NCI-H69 (cell line): ENCODE measurements around the gene KDM4C.

Experiments used
- DNase-seq: peaks from one replicate; lab custom pipeline; 2025; lab: John Stamatoyannopoulos, UW

Gene KDM4C

DNA sequence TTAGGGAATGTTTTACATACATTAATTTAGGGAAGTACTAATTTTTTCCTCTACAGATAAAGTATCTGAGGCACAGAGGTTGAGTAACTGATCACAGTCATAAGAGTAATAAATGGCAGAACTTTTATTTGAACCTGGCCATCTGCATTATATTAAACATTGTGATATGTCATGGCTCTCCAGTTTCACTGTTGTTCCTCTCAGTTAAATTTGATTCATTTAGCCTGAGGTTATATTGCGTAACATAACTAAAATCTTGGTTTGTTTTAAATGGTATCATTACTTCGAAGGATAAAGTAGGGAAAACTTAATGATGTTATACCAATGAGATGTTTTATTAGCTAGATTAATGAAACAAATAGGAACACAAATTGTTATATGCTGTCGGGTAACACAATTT lies 284.4 kb downstream of the KDM4C start:
- DNase-seq = no peak

DNA sequence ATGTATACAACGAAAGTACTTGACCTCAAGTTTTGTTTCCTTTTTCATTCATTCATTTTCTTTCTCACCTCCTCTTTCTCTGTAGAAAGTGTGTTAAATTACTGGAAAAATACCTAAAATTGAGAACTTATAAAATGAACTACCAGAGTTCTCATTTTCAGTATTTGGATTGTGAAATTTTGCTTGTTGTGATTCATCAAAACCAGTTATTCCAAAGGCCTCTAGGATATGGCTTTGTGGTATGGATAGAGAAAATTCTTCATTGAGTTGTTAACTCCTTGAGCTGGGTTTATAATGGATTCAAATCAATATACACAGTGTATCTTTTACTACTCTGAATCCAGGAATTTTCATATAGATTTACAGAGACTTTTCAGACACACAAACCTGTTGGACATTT lies 287.6 kb downstream of the KDM4C start:
- DNase-seq = no peak

DNA sequence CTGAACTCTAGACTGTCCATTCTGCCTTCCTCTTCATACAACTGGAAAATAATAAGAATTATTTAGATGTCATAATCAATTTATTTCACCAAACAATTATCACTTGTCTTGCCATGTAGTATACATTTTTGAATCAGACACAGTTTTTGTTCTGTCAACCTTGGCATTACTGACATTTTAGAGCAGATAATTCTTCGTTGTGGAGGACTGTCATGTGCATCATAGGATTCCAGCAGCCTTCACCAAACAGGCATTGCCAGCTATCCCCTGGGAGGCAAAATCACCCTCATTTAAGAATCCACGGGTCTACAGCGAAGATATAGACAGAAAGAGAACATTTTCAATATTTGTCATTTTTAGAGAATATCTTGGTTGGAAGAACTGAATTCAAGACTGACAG lies 293.9 kb downstream of the KDM4C start:
- no peak for DNase-seq

DNA sequence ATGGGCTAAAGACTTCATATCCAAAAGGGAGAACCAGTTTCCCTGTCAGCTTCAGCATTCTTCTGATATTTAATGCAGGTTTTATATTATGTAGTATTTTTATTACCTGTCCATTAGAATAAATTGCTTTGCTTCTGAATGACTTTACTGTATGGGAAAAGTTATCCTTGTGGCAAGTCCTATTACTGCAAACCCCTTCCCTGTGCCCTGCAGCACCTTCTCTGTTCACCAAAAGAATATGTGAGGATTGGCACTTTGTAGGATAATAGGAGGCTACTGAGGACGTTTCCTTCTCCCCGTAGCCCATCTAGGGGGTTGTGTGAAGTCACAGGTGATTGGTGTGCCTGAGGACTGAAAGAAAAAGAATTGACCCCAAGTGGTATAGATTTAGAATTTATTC lies 296.1 kb downstream of the KDM4C start:
- peak; percentile 16 for DNase-seq

DNA sequence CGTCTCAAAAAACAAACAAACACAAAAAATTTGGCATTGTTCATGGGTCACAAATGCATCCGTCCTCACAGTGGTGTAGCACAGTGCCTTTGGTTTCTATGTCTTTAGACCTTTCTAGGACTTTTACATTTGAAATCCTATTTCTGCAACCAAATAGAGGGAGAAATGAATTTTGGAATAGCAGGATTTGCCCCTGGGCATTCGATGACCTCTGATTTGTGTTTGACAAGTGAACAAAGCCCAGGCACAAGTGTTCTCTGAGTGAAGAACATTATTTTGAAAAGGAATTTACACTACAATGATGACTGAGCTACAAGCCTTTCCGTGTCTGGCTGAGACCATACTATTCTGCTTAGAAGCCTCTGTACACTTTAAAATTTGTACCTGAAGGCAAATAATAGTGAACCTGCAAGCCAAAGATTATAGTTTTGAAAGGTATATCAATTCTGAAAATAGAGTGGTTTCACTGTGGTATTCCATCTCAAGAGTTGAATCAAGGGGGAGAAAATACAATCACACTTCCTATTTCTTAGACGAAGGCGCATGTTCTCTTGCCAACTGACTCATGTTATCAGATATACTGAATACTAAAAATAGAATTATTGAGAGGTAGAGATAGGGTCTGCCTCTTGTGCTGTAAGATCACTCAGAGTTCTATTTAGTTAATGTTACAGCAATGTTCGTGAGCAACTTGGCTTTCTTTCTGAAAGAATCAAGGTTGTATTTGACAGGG lies 297.6 kb downstream of the KDM4C start:
- DNase-seq = peak; percentile 44

DNA sequence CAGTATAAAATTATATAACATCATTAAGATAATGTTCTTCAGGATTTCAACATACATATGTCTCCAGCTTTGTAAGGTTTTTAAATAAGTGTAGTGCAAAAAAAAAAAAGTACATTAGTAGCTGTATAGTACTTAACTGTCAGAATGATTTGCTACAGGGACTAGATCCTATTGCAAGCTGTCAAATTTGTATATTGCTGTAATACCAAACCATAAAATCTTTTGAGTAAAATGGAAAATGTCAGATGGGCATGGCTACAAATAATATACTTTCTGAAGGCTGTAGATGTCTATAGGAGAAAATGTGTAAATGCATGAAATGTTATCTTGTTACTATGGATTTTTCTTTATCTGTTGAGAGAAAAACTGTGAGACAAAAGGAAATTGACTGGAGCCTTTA lies 298.5 kb downstream of the KDM4C start:
- peak; percentile 11 for DNase-seq

DNA sequence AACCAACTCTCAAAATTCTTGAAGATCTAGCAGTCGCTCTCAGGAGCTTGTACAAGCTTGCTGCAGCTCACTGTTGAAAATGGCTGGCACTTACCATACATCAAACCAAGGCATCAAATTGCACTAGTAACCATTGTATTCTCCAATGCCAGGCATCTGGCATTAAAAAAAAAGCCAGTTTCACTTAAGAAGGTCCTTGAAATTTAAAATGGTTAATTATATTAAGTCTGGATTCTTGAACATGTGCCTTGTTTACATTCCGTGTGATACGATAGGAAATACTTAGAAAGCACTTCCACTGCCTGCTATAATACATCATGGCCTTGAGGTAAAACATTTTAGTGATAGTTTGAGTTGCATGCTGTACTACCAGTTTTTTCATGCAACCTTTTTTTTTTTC lies 300.7 kb downstream of the KDM4C start:
- peak; percentile 41 for DNase-seq

DNA sequence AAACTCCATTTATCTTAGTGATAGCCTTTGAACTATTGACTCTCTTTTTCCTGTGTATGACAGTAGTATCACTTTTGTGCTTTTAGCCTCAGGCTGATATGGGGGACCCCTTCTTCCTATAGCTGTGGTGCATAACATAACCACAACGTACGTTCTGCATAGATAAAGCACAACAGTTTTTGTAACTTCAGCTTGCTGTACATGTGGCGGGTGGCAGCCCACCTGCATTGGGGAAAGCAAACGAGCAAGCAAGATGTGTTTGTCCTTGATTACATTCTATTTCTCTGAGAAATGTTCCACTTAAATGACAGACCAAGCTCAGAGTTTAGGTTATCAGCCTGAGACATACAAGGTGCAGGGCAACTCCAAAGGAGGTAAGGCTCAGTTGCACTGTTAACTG lies 309.4 kb downstream of the KDM4C start:
- DNase-seq = no peak

DNA sequence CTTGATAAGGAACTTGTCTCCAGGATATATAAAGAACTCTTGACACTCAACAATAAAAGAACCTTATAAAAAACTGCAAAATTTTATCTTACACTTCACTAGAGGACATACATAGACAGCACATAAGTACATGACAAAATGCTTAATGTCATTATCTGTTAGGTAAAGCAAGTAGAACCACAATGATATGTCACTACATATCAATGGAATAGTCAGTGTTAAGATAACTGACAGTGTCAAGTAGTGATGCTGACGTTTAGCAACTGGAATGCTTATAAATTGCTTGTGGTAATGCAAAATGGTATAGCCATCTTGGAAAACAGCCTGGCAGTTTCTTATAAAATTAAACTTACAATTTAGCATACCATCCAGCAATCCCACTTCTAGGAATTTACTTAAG lies 314.1 kb downstream of the KDM4C start:
- DNase-seq = no peak

DNA sequence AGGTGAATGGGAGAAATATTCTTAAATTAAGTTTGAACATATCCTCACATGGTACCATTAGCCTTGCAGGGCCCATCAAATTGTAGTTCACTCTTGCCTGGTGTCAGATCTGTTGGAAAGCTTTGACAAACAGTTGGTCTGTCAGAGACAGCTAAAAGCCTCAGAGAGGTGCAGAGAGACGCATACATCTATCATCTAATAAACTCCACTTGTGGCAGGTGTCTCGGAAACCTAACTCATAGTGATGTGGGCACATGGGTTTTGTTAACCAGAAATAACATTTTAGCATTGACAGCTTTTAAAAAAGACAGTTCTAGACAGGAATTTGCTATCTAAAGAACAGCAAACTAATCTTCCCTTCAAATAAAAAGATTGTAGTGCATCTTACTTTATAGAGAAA lies 315.9 kb downstream of the KDM4C start:
- DNase-seq = no peak

DNA sequence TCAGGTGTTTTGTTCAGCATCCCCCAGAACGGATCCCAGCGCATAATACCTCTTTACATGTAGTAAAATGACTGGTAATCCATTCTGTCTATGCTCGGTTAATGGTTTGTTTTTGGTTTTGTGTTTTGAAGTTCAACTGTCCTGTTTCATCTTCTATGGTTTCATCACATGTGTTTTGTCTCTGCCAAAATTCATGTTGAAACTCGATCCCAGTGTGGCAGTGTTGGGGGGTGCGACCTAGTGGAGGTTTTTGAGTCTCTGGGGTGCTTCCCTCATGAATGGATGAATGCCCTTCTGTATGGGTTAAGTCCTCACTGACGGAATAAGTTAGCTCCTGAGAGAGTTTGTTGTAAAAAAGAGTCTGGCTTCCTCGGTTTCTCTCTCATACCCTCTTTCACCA lies 317.4 kb downstream of the KDM4C start:
- DNase-seq = no peak

DNA sequence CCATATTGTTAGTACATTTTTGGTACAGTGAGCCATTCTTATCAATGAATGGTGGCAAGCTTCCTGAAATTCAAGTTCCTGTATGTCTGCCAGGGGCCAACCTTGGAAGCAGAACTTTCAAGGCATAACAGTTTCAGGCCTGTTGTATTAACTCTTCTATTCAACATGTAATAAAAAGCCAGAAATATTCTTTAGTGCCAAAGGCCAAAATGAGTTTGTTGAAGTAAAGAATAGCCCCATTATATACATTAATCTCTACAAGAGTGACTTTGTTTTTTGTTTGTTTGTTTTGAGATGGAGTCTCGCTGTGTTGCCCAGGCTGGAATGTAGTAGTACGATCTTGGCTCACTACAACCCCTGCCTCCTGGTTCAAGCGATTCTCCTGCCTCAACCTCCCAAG lies 321.3 kb downstream of the KDM4C start:
- no peak for DNase-seq

DNA sequence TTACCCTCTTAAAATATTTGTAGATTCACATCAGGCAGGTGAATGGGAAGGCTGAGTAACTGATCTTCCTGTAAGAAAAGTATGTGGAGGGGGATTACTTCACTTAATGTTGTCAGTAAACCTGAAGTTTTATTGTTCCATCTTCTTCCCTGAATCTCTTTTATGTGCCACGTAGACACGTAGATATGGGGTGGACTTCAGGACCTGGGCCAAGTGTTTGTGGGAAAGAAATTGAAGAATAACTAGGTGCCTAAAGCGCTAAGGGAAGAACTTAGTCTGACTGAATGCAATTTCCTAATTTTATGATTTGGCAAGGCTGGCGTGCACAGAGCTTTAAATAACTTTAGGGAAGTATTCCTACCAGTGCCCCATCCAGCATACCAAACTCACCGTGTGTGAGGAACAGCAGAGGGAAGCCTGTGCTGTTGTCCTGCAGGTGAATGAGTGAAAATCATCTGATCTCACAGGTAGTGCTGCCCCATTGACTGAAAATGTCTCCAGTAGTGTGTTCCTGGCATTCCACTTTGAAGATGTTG lies 323.4 kb downstream of the KDM4C start:
- no peak for DNase-seq

DNA sequence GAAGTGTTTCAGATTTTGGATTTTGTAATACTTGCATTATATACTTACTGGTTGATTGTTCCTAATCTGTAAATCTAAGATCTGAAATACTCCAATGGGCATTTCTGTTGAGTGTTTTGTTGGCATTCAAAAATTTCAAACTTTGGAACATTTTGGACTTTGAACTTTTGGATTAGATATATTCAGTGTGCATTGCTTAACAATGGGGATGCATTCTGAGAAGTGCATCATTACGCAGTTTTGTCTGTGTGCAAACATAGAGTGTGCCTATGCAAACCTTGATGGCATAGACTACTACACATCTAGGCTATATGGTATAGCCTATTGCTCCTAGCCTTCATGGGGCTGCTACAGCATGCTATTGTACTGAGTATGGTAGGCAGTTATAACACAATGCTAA lies 325.4 kb downstream of the KDM4C start:
- DNase-seq = no peak

DNA sequence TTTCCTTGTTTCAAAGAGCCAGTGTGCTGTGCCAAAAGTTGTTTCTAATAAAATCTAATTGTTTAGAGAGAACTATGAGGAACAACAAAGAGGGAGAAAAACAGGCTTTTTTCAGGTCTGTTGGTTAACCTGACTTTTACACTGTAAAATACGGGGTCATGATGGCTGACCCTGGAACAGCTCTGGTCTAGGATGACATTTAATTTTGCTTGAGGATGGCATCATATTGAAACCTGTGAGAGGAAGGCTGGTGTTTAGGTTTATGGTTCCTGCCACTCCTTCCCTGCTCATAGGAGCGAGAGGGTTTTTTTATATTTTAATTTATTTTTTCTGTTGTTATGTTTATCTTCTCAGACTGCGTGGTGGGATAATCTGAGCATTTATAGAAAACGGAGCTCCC lies 327.6 kb downstream of the KDM4C start:
- no peak for DNase-seq

DNA sequence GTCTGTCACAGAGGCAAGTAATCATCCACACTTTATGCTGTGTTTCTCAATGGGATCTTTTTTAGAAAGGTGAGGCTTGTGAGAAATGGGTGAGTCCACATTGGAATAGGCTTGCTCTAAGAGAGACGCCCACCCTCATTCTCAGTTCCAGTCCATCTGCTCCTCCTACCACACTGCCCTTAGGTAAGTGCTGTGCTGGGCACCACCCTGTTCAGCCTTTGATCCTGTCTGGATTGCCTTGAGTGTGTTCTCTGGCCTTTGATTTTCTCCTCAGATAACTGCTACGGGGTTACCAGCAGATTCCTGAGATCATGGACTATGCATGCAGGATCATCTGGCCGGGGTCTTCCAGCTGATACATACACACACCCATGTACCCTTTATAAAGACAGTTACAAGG lies 328.6 kb downstream of the KDM4C start:
- no peak for DNase-seq

DNA sequence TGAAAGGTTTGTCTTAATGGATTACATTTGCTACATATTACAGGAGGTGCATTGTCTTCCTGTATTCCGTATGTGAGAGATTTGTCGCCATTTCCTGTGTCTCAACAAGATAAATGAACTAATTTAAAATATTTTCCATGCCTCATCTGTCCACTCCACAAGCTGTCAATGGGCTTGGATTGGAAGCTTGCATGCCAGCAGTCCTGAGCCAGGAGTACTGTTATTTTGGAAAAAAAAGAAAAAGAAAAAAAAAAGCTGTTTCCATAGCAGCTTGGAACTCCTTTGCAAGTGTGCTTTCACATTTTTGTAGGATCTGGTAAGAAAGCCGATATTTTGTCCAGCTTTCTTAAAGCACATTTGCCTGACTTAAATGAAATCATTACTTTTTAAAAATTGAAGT lies 330.8 kb downstream of the KDM4C start:
- DNase-seq = no peak

DNA sequence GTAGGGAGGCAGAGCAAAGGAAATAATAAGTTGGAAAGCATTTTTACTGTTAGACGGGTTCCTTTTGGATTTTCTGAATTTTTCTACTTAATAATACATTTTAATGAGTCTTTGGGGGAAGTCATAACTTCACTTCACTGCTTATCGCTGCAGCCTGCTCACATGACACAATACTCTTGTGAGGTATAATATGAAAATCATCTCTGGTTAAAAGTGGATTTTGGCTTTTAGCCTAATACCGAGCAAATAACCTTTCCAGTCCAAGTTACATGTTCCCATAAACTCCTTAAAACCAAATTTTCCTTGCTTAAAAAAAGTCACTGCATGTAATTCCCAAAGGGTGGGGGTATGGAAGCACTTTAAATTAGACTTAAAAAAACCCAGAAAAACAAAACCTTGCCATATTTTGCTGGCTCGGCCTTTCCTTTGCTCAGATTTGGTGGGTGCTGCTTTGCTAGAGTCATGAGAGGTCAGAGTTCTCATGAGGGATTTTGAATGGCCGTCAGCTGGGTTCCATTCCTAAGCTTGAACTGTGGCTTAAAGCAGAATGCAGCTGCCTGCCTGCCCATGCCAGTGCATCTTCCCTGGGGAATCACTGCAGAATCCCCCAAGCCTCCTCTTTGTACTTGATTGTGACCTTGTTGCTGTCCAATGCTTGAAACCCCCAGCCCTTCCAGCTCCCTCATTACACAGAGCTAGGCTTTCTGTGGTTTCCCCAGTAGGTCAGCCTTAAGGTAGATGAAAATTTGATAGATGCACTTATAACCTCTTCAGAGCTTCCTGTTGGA lies 331.8 kb downstream of the KDM4C start:
- peak; percentile 14 for DNase-seq

DNA sequence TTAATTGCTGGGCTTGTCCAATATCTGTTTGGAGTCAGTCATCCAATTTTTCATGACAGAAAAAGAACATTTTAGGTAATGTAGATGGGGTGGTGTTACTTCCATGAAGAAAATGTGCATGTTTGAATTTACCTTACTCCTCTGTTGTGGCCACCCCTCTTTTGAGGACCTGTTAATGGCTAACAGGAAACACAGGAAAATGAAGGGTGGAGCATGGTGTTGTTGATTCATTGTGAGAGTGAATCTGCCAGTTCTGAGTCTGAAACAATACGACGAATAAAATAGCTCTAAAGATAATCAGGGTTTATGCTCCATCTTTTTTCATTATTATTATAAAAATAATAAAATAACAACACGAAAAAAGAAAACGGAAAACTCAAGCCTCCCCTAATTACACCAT lies 335.3 kb downstream of the KDM4C start:
- no peak for DNase-seq

DNA sequence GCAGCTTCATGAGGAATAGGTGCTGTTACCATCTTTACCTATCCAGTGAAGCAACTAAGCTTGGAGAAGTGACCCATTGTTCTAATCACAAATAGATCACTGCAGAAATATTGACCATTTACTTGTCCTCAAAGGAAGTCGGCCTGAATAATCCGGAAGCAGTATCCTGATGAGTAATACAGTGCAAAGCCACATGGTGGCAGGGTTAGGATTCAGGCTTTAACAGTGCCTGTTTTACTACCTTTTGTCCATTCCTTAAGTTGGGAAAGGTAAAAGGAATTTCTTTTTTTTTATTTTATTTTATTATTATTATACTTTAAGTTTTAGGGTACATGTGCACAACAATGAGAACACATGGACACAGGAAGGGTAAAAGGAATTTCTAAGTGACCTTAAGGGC lies 336.3 kb downstream of the KDM4C start:
- peak; percentile 57 for DNase-seq

DNA sequence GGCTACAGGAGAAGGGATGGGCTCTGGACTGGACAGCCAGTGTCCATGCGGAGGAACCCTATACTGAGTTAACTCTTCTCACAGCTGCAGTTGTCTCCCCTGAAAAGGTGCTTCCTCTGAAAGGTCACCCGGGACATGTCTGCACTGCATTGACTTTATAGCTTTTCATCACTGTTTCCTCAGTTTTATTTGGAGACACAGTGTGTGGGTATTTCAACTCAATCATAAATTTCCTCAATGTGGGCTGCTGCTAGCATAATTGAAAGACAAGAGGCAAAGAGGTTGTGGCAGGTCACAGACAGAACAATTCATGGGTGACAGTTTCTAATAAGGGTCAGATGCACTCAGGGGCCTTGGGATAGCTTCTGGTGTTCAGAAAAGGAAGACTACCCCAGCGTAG lies 336.8 kb downstream of the KDM4C start:
- DNase-seq = no peak

DNA sequence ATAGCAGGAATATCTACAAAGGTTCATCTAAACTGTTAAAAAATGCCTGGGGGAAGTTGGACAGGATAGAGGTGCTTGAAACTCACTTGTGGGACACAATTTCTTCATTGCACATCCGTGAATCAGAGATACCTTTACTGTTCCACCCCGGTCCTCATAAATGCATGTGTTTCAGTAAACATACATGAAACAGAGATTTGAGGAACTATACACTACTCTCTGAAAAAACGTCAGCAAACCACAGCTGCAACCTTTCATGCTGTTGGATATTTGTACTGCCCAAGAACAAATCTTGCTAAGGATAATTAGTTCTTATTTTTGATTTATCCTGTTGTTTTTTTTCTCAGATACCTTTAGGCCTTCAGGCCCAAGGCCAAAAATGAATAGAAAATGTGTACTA lies 337.3 kb downstream of the KDM4C start:
- no peak for DNase-seq

DNA sequence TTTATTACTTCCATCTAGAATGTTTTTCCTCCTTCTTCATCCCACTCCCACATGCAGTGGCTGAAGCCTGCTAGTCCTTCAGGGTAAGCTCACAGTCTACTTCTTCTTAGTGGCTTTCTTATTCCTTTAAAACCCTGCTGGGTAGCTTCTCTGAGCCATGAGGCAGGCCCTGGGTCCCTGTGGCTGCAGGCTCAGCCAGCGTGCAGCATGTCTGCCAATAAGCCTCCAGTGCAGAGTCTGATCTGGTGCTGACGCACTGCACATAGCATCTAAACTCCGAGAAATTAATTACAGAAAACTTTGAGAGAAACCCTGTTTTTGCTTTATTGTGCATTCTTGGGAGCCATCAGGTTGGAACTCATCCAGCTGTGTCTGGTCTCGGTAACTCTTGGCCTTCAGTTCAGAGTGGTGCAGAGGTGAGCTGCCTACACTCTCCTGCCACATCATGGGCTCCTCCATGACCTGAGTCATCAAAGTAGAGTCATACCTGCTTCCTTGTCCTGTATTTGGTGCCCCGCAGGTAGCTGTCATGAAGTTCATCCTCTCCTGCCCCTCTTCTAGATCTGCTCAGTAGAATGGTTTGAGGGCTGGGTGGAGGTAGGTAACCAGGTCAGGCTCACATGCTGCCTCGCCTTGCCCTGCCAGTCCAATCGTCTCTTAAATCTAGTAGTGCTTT lies 339.4 kb downstream of the KDM4C start:
- DNase-seq = no peak
